H9 (cell line): Measurements from ENCODE around the gene DEPDC5. TPM values are rescaled to one million over a fixed set of nuclear protein-coding genes. Genes with fewer than 3 reads are reported as not detected.
A peak's percentile ranks its signal among the peaks of the same experiment; 100 is the strongest.

ENCODE experiments used
- DNase-seq: peaks from one replicate; pipeline ENCODE4 v3.0.0-alpha.2; 2017
- H2AFZ ChIP-seq: one replicate; pipeline ENCODE4 v1.6.1; 2013; ENCODE audit warnings: mild to moderate bottlenecking, low read length, control low read depth, moderate library complexity
- H2AK5ac ChIP-seq: 2 replicates; pipeline ENCODE4 v1.6.1; 2013; ENCODE audit warnings: low read length, control low read depth, mixed read lengths; ENCODE audit not compliant: insufficient read length
- H2BK120ac ChIP-seq: one replicate; pipeline ENCODE4 v1.6.1; 2013; ENCODE audit warnings: low read depth, mild to moderate bottlenecking, low read length, control low read depth, inconsistent platforms; ENCODE audit not compliant: poor library complexity, severe bottlenecking
- H2BK12ac ChIP-seq: 2 replicates; pipeline ENCODE4 v1.6.1; 2013; ENCODE audit warnings: low read length, control low read depth, mixed read lengths, low read depth; ENCODE audit not compliant: insufficient read length
- H2BK15ac ChIP-seq: 2 replicates; pipeline ENCODE4 v1.6.1; 2013; ENCODE audit warnings: low read depth, low read length, control low read depth
- H2BK20ac ChIP-seq: one replicate; pipeline ENCODE4 v1.6.1; 2013; ENCODE audit warnings: low read depth, mild to moderate bottlenecking, low read length, control low read depth, inconsistent platforms; ENCODE audit not compliant: poor library complexity, severe bottlenecking
- H2BK5ac ChIP-seq: 2 replicates; pipeline ENCODE4 v1.6.1; 2013; ENCODE audit warnings: low read length, control low read depth, mixed read lengths; ENCODE audit not compliant: insufficient read length
- H3K14ac ChIP-seq: 2 replicates; pipeline ENCODE4 v1.6.1; 2013; ENCODE audit warnings: low read length, control low read depth; ENCODE audit not compliant: insufficient read depth
- H3K18ac ChIP-seq: 2 replicates; pipeline ENCODE4 v1.6.1; 2013; ENCODE audit warnings: low read depth, mild to moderate bottlenecking, mixed read lengths, low read length, control low read depth; ENCODE audit not compliant: insufficient read length
- H3K23ac ChIP-seq: 2 replicates; pipeline ENCODE4 v1.6.1; 2013; ENCODE audit warnings: low read length, control low read depth, mixed read lengths, low read depth; ENCODE audit not compliant: insufficient read length
- H3K23me2 ChIP-seq: 2 replicates; pipeline ENCODE4 v1.6.1; 2013; ENCODE audit warnings: low read depth, mild to moderate bottlenecking, mixed read lengths, low read length, control low read depth; ENCODE audit not compliant: insufficient read length, poor library complexity, severe bottlenecking
- H3K27ac ChIP-seq: 2 replicates; pipeline ENCODE4 v1.5.1; 2013; ENCODE audit warnings: low read length, control low read depth, mixed read lengths, low read depth; ENCODE audit not compliant: insufficient read length
- H3K27me3 ChIP-seq: 2 replicates; pipeline ENCODE4 v1.6.1; 2013; ENCODE audit warnings: low read length, control low read depth, inconsistent platforms; ENCODE audit not compliant: insufficient read depth
- H3K4ac ChIP-seq: 2 replicates; pipeline ENCODE4 v1.6.1; 2013; ENCODE audit warnings: low read depth, mild to moderate bottlenecking, control low read depth, inconsistent platforms, low read length, moderate library complexity
- H3K4me1 ChIP-seq: 2 replicates; pipeline ENCODE4 v1.6.1; 2013; ENCODE audit warnings: low read length, control low read depth, inconsistent platforms; ENCODE audit not compliant: insufficient read depth
- H3K4me2 ChIP-seq: 2 replicates; pipeline ENCODE4 v1.6.1; 2013; ENCODE audit warnings: low read length, control low read depth, mixed read lengths; ENCODE audit not compliant: insufficient read length, insufficient read depth
- H3K56ac ChIP-seq: 2 replicates; pipeline ENCODE4 v1.6.1; 2013; ENCODE audit warnings: low read depth, mild to moderate bottlenecking, mixed read lengths, low read length, control low read depth; ENCODE audit not compliant: insufficient read length
- H3K79me1 ChIP-seq: 2 replicates; pipeline ENCODE4 v1.6.1; 2013; ENCODE audit warnings: low read depth, mild to moderate bottlenecking, moderate library complexity, low read length, control low read depth, inconsistent platforms; ENCODE audit not compliant: insufficient read depth, poor library complexity, severe bottlenecking
- H3K79me2 ChIP-seq: 2 replicates; pipeline ENCODE4 v1.6.1; 2013; ENCODE audit warnings: low read length, control low read depth, inconsistent platforms; ENCODE audit not compliant: insufficient read depth
- H3K9ac ChIP-seq: 2 replicates; pipeline ENCODE4 v1.6.1; 2013; ENCODE audit warnings: low read length, control low read depth, mixed read lengths; ENCODE audit not compliant: insufficient read length; ENCODE audit errors: extremely low read depth
- H3K9me3 ChIP-seq: one replicate; pipeline ENCODE4 v1.6.1; 2013; ENCODE audit warnings: low read depth, low read length, inconsistent platforms; ENCODE audit not compliant: control insufficient read depth
- H3T11ph ChIP-seq: one replicate; pipeline ENCODE4 v1.6.1; 2013; ENCODE audit warnings: mild to moderate bottlenecking, low read length, control low read depth, inconsistent platforms
- H4K20me1 ChIP-seq: one replicate; pipeline ENCODE4 v1.6.1; 2013; ENCODE audit not compliant: control insufficient read depth, insufficient read length, insufficient read depth
- H4K5ac ChIP-seq: 2 replicates; pipeline ENCODE4 v1.6.1; 2013; ENCODE audit warnings: low read depth, mild to moderate bottlenecking, mixed read lengths, low read length, control low read depth; ENCODE audit not compliant: insufficient read length
- H4K8ac ChIP-seq: replicated peaks from 2 replicates; pipeline ENCODE4 v1.6.1; 2013; ENCODE audit warnings: low read length, control low read depth, mixed read lengths, low read depth; ENCODE audit not compliant: insufficient read length
- H4K91ac ChIP-seq: 2 replicates; pipeline ENCODE4 v1.6.1; 2013; ENCODE audit warnings: low read depth, mild to moderate bottlenecking, moderate library complexity, mixed read lengths, low read length, control low read depth; ENCODE audit not compliant: insufficient read length
- H3K27ac Mint-ChIP-seq, 3 experiments: 2 replicates in 2 of 3; 3 replicates in 1 of 3; pipeline ENCODE4 v1.8.0; 2020 to 2021; ENCODE audit warnings: mixed read lengths in 3 of 3, mild to moderate bottlenecking in 1 of 3, moderate library complexity in 1 of 3
- H3K27me3 Mint-ChIP-seq: 2 replicates; pipeline ENCODE4 v1.8.0; 2021; ENCODE audit warnings: low read depth, mild to moderate bottlenecking, moderate library complexity, mixed read lengths
- H3K36me3 Mint-ChIP-seq, 3 experiments: 2 replicates in 2 of 3; 3 replicates in 1 of 3; pipeline ENCODE4 v1.8.0; 2020 to 2021; ENCODE audit warnings: low read depth in 3 of 3, mixed read lengths in 3 of 3; ENCODE audit not compliant: insufficient read depth in 1 of 3
- H3K4me1 Mint-ChIP-seq, 2 experiments: 2 replicates each; pipeline ENCODE4 v1.8.0; 2020; ENCODE audit warnings: mixed read lengths in 2 of 2
- H3K4me3 Mint-ChIP-seq, 2 experiments: 2 replicates in 1 of 2; 3 replicates in 1 of 2; pipeline ENCODE4 v1.8.0; 2020 to 2021; ENCODE audit warnings: mild to moderate bottlenecking in 2 of 2, mixed read lengths in 2 of 2, moderate library complexity in 1 of 2
- H3K9me3 Mint-ChIP-seq, 2 experiments: 2 replicates in 1 of 2; 3 replicates in 1 of 2; pipeline ENCODE4 v1.8.0; 2020; ENCODE audit warnings: mild to moderate bottlenecking in 2 of 2, mixed read lengths in 2 of 2, moderate library complexity in 1 of 2
- WGBS: extraction: QIAGEN DNeasy Blood & Tissue Kit; methylation state at CpG from one replicate; pipeline ENCODE4 v1.1.7; 2013; ENCODE audit warnings: missing lambda C conversion rate, low lambda C conversion rate, mixed read lengths; ENCODE audit not compliant: insufficient read length; ENCODE audit errors: extremely low coverage; 5-methylcytosine and 5-hydroxymethylcytosine counted together
- total RNA-seq: library from RNA; stranded (reverse); gene quantifications from 2 replicates; pipeline ENCODE4 v1.2.1, GENCODE V29; 2021
- TF ChIP-seq, protein P1 (sequence below): fragments of 200-600 bp; sonication (generic); conservative IDR thresholded peaks from 3 replicates; pipeline ENCODE4 v1.8.0; 2021; ENCODE audit warnings: antibody characterized with exemption, mild to moderate bottlenecking

Gene DEPDC5
- total RNA-seq, 1 experiment from 2014 or later: 29.2 TPM

DNA sequence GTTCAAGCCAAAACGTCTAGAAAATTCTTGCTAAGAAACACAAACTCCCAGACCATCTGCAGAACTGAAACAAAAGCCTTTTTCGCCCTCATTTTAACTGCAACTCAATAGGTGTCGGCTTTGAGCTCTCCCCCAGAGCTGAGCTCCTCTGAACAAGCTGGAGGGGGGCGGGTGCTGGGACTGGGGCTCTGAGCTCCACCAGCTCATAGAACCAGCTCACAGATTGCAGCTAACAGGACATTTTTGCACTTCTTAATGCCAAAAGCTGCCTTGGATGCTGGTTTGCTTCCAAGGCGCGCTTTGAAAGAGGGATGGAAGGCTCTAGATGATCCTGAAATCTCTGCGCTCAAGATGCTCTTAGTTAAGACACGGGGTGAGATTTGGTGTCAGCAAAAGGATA is 184.5 kb downstream of the DEPDC5 start:
- peaks cover 7 to 18% of the 10 kb centered on the region in 2 experiments for H3K4me1 Mint-ChIP-seq
- H2AFZ ChIP-seq: no peak overlapping the region

More for the DNA sequence above, 184.5 kb downstream of the DEPDC5 start:
- Mint-ChIP-seq H3K4me3 (no peak overlapping the region), H3K36me3 (no peaks in the 10 kb centered on the region), H3K9me3 (no peaks in the 10 kb centered on the region; a peak in 1 of 5 replicates), H3K27me3 (peaks cover 24% of the 10 kb centered on the region), H3K27ac (no peak overlapping the region)
- no peaks in the 10 kb centered on the region for H3K27me3 ChIP-seq
- no peak overlapping the region for H3K4me2 ChIP-seq
- no peaks in the 10 kb centered on the region for H3K4me1 ChIP-seq
- H2AK5ac ChIP-seq: no peak overlapping the region
- no peak overlapping the region for H4K8ac ChIP-seq
- H4K20me1 ChIP-seq: no peaks in the 10 kb centered on the region
- H2BK5ac ChIP-seq: no peak overlapping the region
- no peak overlapping the region for H2BK120ac ChIP-seq
- no peak overlapping the region for H3K56ac ChIP-seq
- no peak overlapping the region for H2BK15ac ChIP-seq
- H3T11ph ChIP-seq: no peak overlapping the region
- DNase-seq: no peak
- H3K23ac ChIP-seq: no peak overlapping the region
- H3K79me1 ChIP-seq: no peaks in the 10 kb centered on the region
- no peaks in the 10 kb centered on the region for H3K9me3 ChIP-seq
- no peak overlapping the region for H3K27ac ChIP-seq
- WGBS: no CpG with 5 or more reads among the region's 8 CpGs
- H3K9ac ChIP-seq: peak overlapping the region; percentile 21
- no peak overlapping the region for H3K4ac ChIP-seq
- H4K91ac ChIP-seq: no peak overlapping the region
- TF ChIP-seq, protein P1, sequence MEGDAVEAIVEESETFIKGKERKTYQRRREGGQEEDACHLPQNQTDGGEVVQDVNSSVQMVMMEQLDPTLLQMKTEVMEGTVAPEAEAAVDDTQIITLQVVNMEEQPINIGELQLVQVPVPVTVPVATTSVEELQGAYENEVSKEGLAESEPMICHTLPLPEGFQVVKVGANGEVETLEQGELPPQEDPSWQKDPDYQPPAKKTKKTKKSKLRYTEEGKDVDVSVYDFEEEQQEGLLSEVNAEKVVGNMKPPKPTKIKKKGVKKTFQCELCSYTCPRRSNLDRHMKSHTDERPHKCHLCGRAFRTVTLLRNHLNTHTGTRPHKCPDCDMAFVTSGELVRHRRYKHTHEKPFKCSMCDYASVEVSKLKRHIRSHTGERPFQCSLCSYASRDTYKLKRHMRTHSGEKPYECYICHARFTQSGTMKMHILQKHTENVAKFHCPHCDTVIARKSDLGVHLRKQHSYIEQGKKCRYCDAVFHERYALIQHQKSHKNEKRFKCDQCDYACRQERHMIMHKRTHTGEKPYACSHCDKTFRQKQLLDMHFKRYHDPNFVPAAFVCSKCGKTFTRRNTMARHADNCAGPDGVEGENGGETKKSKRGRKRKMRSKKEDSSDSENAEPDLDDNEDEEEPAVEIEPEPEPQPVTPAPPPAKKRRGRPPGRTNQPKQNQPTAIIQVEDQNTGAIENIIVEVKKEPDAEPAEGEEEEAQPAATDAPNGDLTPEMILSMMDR: no peak
- no peak overlapping the region for H3K18ac ChIP-seq
- H3K79me2 ChIP-seq: no peaks in the 10 kb centered on the region
- no peak overlapping the region for H3K14ac ChIP-seq
- H3K23me2 ChIP-seq: no peaks in the 10 kb centered on the region
- no peak overlapping the region for H4K5ac ChIP-seq
- no peak overlapping the region for H2BK20ac ChIP-seq
- H2BK12ac ChIP-seq: no peak overlapping the region
